NCI-H1417 treated with DMSO at 0.1 percent for 48 hours (cell line): ENCODE measurements around the gene CHCT1.
"Not testable (repeated sequence)": the region's sequence is repeated elsewhere in the genome, so short reads cannot be mapped to it uniquely, and the experiment has no call there.

Experiments used
- DNase-seq: peaks from one replicate; lab custom pipeline; 2025; lab: John Stamatoyannopoulos, UW

Gene CHCT1

GRCh38 chr17:60422162-60422665 is at the start of gene CHCT1:
Gene CHCT1, plus strand, starts transcription at chr17:60422489. Its CDS starts 104 bp downstream, at chr17:60422593.
- no peak for DNase-seq

- no peak for DNase-seq
Measured at GRCh38 chr17:60372790-60373483, 49.4 kb upstream of the CHCT1 start.

GRCh38 chr17:60378187-60378586 is 44.1 kb upstream of the CHCT1 start:
- DNase-seq, result not testable (repeated sequence)

- not testable (repeated sequence) for DNase-seq
Measured at GRCh38 chr17:60379461-60379860, 42.8 kb upstream of the CHCT1 start.

- DNase-seq, result no peak
Measured at GRCh38 chr17:60381958-60382357, 40.3 kb upstream of the CHCT1 start.

GRCh38 chr17:60383379-60383778 is 38.9 kb upstream of the CHCT1 start:
- peak; percentile 32 for DNase-seq

- DNase-seq, result not testable (repeated sequence)
Measured at GRCh38 chr17:60384921-60385320, 37.4 kb upstream of the CHCT1 start.

- no peak for DNase-seq
Measured at GRCh38 chr17:60386147-60387058, 35.9 kb upstream of the CHCT1 start.

GRCh38 chr17:60387666-60388065 is 34.6 kb upstream of the CHCT1 start:
- DNase-seq, result no peak

- DNase-seq, result no peak
Measured at GRCh38 chr17:60388742-60389141, 33.5 kb upstream of the CHCT1 start.

GRCh38 chr17:60390186-60390585 is 32.1 kb upstream of the CHCT1 start:
- no peak for DNase-seq

- no peak for DNase-seq
Measured at GRCh38 chr17:60390925-60391470, 31.3 kb upstream of the CHCT1 start.

- DNase-seq, result no peak
Measured at GRCh38 chr17:60391471-60392041, 30.7 kb upstream of the CHCT1 start.

- peak; percentile 93 for DNase-seq
Measured at GRCh38 chr17:60392042-60392844, 30.0 kb upstream of the CHCT1 start, which contains the start of gene USP32. Gene USP32, minus strand, starts transcription at chr17:60392133. Its CDS starts 194 bp downstream, at chr17:60391939.

- no peak for DNase-seq
Measured at GRCh38 chr17:60392845-60393702, 29.2 kb upstream of the CHCT1 start.

GRCh38 chr17:60393840-60394723 is 28.2 kb upstream of the CHCT1 start:
- no peak for DNase-seq

- no peak for DNase-seq
Measured at GRCh38 chr17:60395508-60396065, 26.7 kb upstream of the CHCT1 start.

GRCh38 chr17:60396412-60396811 is 25.9 kb upstream of the CHCT1 start:
- DNase-seq, result no peak
